A549 (cell line): Measurements from ENCODE around the gene P4HTM. TPM values are rescaled to one million over a fixed set of nuclear protein-coding genes. Genes with fewer than 3 reads are reported as not detected.

Experiments used
- ATAC-seq, 2 experiments: fragments of 200-7000 bp in 1 of 2; fragments of >200 bp in 1 of 2; cut with Nextera tagmentation in 1 of 2; cut with Tn5 transposase in 1 of 2; 3 replicates each; pipeline versions ENCODE4 v1.8.0 to v1.9.1; 2018 to 2020; ENCODE audit warnings: mild to moderate bottlenecking in 1 of 2, moderate library complexity in 1 of 2
- CTCF ChIA-PET: fragments of 300-600 bp; sonication (Branson Sonifier 250); formaldehyde crosslinking; extraction: SDS; loops from one replicate; lab custom pipeline; 2021; ENCODE audit warnings: antibody characterized with exemption, inconsistent platforms; lab: Yijun Ruan, JAX
- POLR2A ChIA-PET: fragments of 350-600 bp; formaldehyde crosslinking; extraction: SDS; loops from one replicate; lab custom pipeline; 2021; ENCODE audit warnings: antibody characterized with exemption, inconsistent platforms; lab: Yijun Ruan, JAX
- DNase-seq, 2 experiments: peaks; one replicate each; pipeline versions ENCODE4 v3.0.0 to v3.0.0-alpha.2; 2011 to 2016; ENCODE audit warnings: low read depth in 1 of 2, low spot score in 1 of 2
- FAIRE-seq: peaks from 2 replicates; lab custom pipeline; 2011; peaks lifted over from hg19 to GRCh38; lab: Jason Lieb, UNC
- H3K27ac ChIP-seq, 2 experiments: fragments of >200 bp; sonication (Bioruptor Twin); formaldehyde crosslinking; 3 replicates each; pipeline ENCODE4 v1.5.1; 2016 to 2017
- H3K4me1 ChIP-seq: fragments of >200 bp; sonication (Bioruptor Twin); formaldehyde crosslinking; 3 replicates; pipeline ENCODE4 v1.6.1; 2016
- H3K4me2 ChIP-seq: fragments of >200 bp; sonication (Bioruptor Twin); formaldehyde crosslinking; 3 replicates; pipeline ENCODE4 v1.6.1; 2016
- H3K4me3 ChIP-seq: fragments of >200 bp; sonication (Bioruptor Twin); formaldehyde crosslinking; 3 replicates; pipeline ENCODE4 v1.5.1; 2016
- H3K9me3 ChIP-seq: fragments of >200 bp; sonication (Bioruptor Twin); formaldehyde crosslinking; 3 replicates; pipeline ENCODE4 v1.6.1; 2016
- BCL3 ChIP-seq: fragments of >200 bp; sonication (Bioruptor Twin); formaldehyde crosslinking; IDR thresholded peaks from 3 replicates; pipeline ENCODE4 v1.6.1; 2016
- CBX2 ChIP-seq: fragments of 200-600 bp; sonication (generic); IDR thresholded peaks from 2 replicates; pipeline ENCODE4 v1.6.1; 2016; ENCODE audit warnings: low read depth, mild to moderate bottlenecking, borderline replicate concordance
- EHMT2 ChIP-seq: fragments of 200-600 bp; sonication (generic); IDR thresholded peaks from 2 replicates; pipeline ENCODE4 v1.6.1; 2016; ENCODE audit warnings: antibody characterized with exemption, low read depth, mild to moderate bottlenecking, moderate library complexity
- EP300 ChIP-seq, 2 experiments: fragments of >200 bp; sonication (Bioruptor Twin); formaldehyde crosslinking; IDR thresholded peaks; 2 replicates in 1 of 2; 3 replicates in 1 of 2; pipeline ENCODE4 v1.6.1; 2016 to 2017
- ESRRA ChIP-seq: fragments of 150-350 bp; IDR thresholded peaks from 2 replicates; pipeline ENCODE4 v1.6.1; 2014; ENCODE audit warnings: mild to moderate bottlenecking, low read length, borderline replicate concordance
- FOSL2 ChIP-seq, 2 experiments: fragments of 450-650 bp in 1 of 2; fragments of >200 bp in 1 of 2; sonication (Bioruptor Twin) in 1 of 2; formaldehyde crosslinking; IDR thresholded peaks; 2 replicates each; pipeline versions ENCODE4 v1.5.0 to v1.6.1; 2016 to 2020; ENCODE audit warnings: mild to moderate bottlenecking in 1 of 2, moderate library complexity in 1 of 2
- FOXS1 ChIP-seq: fragments of 250-450 bp; sonication (Bioruptor Pico); IDR thresholded peaks from 2 replicates; pipeline ENCODE4 v1.5.0; 2020; ENCODE audit warnings: mild to moderate bottlenecking, moderate library complexity
- GATA3 ChIP-seq: IDR thresholded peaks from 2 replicates; pipeline ENCODE4 v1.6.1; 2012; ENCODE audit warnings: borderline replicate concordance
- HDAC2 ChIP-seq: fragments of 200-600 bp; sonication (generic); IDR thresholded peaks from 2 replicates; pipeline ENCODE4 v1.6.1; 2016
- HEYL ChIP-seq: fragments of 250-450 bp; sonication (Bioruptor Pico); IDR thresholded peaks from 2 replicates; pipeline ENCODE4 v1.8.0; 2021; ENCODE audit warnings: mild to moderate bottlenecking, moderate library complexity
- HOXB5 ChIP-seq: fragments of 250-450 bp; sonication (Bioruptor Pico); IDR thresholded peaks from 2 replicates; pipeline ENCODE4 v1.5.0; 2020; ENCODE audit warnings: mild to moderate bottlenecking, moderate library complexity
- JUN ChIP-seq, 2 experiments: fragments of >200 bp; sonication (Bioruptor Twin); formaldehyde crosslinking; IDR thresholded peaks; 2 replicates in 1 of 2; 3 replicates in 1 of 2; pipeline ENCODE4 v1.6.1; 2016 to 2017
- MAFK ChIP-seq: fragments of 450-650 bp; IDR thresholded peaks from 2 replicates; pipeline ENCODE4 v1.6.1; 2014; ENCODE audit not compliant: partially characterized antibody
- MAX ChIP-seq: IDR thresholded peaks from 2 replicates; pipeline ENCODE4 v1.6.1; 2012
- NFE2L2 ChIP-seq: fragments of 150-350 bp; conservative IDR thresholded peaks from 2 replicates; pipeline ENCODE4 v1.6.1; 2014; ENCODE audit warnings: low read length
- PBX3 ChIP-seq: IDR thresholded peaks from 2 replicates; pipeline ENCODE4 v1.6.1; 2012
- PHF8 ChIP-seq: fragments of 200-600 bp; sonication (generic); IDR thresholded peaks from 2 replicates; pipeline ENCODE4 v1.6.1; 2016; ENCODE audit warnings: low read depth, mild to moderate bottlenecking, antibody characterized with exemption, moderate library complexity, borderline replicate concordance
- POLR2A ChIP-seq: IDR thresholded peaks from 2 replicates; pipeline ENCODE4 v1.6.1; 2012; ENCODE audit warnings: mild to moderate bottlenecking, low read length
- RAD21 ChIP-seq, 2 experiments: fragments of >200 bp in 1 of 2; sonication (Bioruptor Twin) in 1 of 2; formaldehyde crosslinking in 1 of 2; IDR thresholded peaks in 1 of 2; conservative IDR thresholded peaks in 1 of 2; 2 replicates in 1 of 2; 3 replicates in 1 of 2; pipeline ENCODE4 v1.6.1; 2012 to 2018; ENCODE audit warnings: inconsistent platforms in 1 of 2
- RARB ChIP-seq: fragments of 250-450 bp; sonication (Bioruptor Pico); IDR thresholded peaks from 2 replicates; pipeline ENCODE4 v1.8.0; 2021; ENCODE audit warnings: mild to moderate bottlenecking, moderate library complexity
- SMC3 ChIP-seq: fragments of >200 bp; sonication (Bioruptor Twin); formaldehyde crosslinking; IDR thresholded peaks from 3 replicates; pipeline ENCODE4 v1.6.1; 2018; ENCODE audit warnings: inconsistent platforms
- SREBF2 ChIP-seq: fragments of 450-650 bp; IDR thresholded peaks from 2 replicates; pipeline ENCODE4 v1.6.1; 2014; ENCODE audit warnings: mild to moderate bottlenecking, moderate library complexity
- TFCP2L1 ChIP-seq: fragments of 250-450 bp; sonication (Bioruptor Pico); IDR thresholded peaks from 2 replicates; pipeline ENCODE4 v1.5.0; 2021; ENCODE audit warnings: mild to moderate bottlenecking
- ZFP36 ChIP-seq: fragments of 450-650 bp; IDR thresholded peaks from 2 replicates; pipeline ENCODE4 v1.6.1; 2014; ENCODE audit warnings: borderline replicate concordance; ENCODE audit not compliant: partially characterized antibody
- ZNF302 ChIP-seq: fragments of 250-450 bp; sonication (Bioruptor Pico); IDR thresholded peaks from 2 replicates; pipeline ENCODE4 v1.9.0; 2021; ENCODE audit warnings: inconsistent platforms, mild to moderate bottlenecking, moderate library complexity
- ZSCAN20 ChIP-seq: fragments of 250-450 bp; sonication (Bioruptor Pico); IDR thresholded peaks from 2 replicates; pipeline ENCODE4 v1.8.0; 2022; ENCODE audit warnings: mild to moderate bottlenecking, moderate library complexity
- WGBS: methylation state at CpG from one replicate; pipeline ENCODE4 v1.1.6; 2017; ENCODE audit errors: missing lambda C conversion rate; 5-methylcytosine and 5-hydroxymethylcytosine counted together
- polyA minus RNA-seq: library from RNA; depleted of rRNA, polyadenylated mRNA; stranded (reverse); fragments of >200 nt; gene quantifications from 2 replicates; pipeline ENCODE4 v1.2.3, GENCODE V29; 2011; rRNA and poly(A)+ RNA removed
- polyA plus RNA-seq, 4 experiments: library from polyadenylated mRNA; depleted of rRNA in 3 of 4; stranded (reverse); fragments of >200 nt; fragmentation: RNase III in 1 of 4; extraction: RNeasy Plus Mini Kit Qiagen cat#74134 plus additional on column Dnase treatment in 1 of 4; gene quantifications; 2 replicates in 3 of 4; 3 replicates in 1 of 4; pipeline ENCODE4 v1.2.3, GENCODE V29; 2011 to 2017
- TF ChIP-seq, protein P1 (sequence below): fragments of 200-600 bp; sonication (generic); IDR thresholded peaks from 2 replicates; pipeline ENCODE4 v1.6.1; 2016; ENCODE audit warnings: antibody characterized with exemption, mild to moderate bottlenecking, moderate library complexity
- TF ChIP-seq, protein P2 (sequence below): fragments of >200 bp; sonication (Bioruptor Twin); formaldehyde crosslinking; IDR thresholded peaks from 2 replicates; pipeline ENCODE4 v1.6.1; 2016
- TF ChIP-seq, protein P3 (sequence below): fragments of >200 bp; sonication (Bioruptor Twin); formaldehyde crosslinking; IDR thresholded peaks from 3 replicates; pipeline ENCODE4 v1.5.1; 2016

The P4HTM gene
- polyA plus RNA-seq (2011; rRNA removed) (16.4 and 18.9 TPM in 2 replicates), polyA plus RNA-seq (2017; fragmentation: RNase III; extraction: RNeasy Plus Mini Kit Qiagen cat#74134 plus additional on column Dnase treatment) (12.1 to 14.4 TPM (median 13.8 TPM) in 3 replicates), polyA minus RNA-seq (26.4 and 30.0 TPM in 2 replicates)
- 23.9 and 26.5 TPM in 2 replicates for polyA plus RNA-seq (2012; cell fraction: cytosol; rRNA removed)
- 77.9 and 98.6 TPM in 2 replicates for polyA plus RNA-seq (2012; cell fraction: nucleus; rRNA removed)

DNA sequence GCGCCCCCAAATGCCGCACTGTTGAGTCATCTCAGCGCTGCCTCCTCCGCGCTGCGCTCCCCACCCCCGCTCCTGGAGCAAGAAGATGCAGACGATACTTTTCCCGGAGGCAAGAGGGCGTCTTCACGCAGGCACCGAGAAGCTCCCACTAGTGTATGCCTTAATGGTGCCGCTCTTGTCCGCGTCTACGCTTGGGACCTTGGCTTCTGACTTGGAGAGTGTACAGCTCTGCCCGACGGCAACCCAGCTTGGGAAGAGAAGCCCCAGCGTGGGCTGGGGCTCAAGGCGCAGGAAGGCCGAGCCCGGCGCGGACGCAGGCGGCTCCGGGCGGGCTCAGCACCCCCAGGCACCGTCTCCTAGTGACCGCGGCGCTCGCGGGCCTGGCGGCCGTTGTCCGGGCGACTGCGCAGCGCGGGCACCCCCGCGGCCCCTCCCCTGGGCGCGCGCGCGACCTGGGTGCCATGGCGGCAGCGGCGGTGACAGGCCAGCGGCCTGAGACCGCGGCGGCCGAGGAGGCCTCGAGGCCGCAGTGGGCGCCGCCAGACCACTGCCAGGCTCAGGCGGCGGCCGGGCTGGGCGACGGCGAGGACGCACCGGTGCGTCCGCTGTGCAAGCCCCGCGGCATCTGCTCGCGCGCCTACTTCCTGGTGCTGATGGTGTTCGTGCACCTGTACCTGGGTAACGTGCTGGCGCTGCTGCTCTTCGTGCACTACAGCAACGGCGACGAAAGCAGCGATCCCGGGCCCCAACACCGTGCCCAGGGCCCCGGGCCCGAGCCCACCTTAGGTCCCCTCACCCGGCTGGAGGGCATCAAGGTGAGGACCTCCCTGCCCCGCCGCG is at the start of gene P4HTM:
Gene P4HTM (plus strand): TSS at position 446 of the 840 bp plus-strand sequence. CDS start 16 bp downstream, at position 462.
- CTCF ChIA-PET: interaction anchor here (0.6 to 16.7 kb wide), 11 partner anchors 12 to 464 kb away, joined by 3 to 385 read pairs (median 4); partner anchors contain the start of genes ARIH2, DALRD3, IMPDH2 and NDUFAF3
- peak in 1 of 2 experiments; percentile 82 for DNase-seq
- H3K4me3 ChIP-seq: peak within 1 kb of the TSS; percentile 92
- H3K9me3 ChIP-seq: no peaks in the 10 kb centered on the region
- peak within 1 kb of the TSS; percentile 79 for H3K4me2 ChIP-seq
- WGBS: 0% methylated on average over 2 of the region's 91 CpGs
- no peak for FAIRE-seq
- peak; percentile 79 to 89 for ATAC-seq
- H3K27ac ChIP-seq: peak within 1 kb of the TSS; percentile 93 to 97
- TF ChIP-seq CBX2 (no peak), MAX (peak; percentile 31; the same call in 1 of the 2 replicates), SREBF2 (no peak), HOXB5 (CRISPR knock-in tag) (no peak), GATA3 (no peak), FOXS1 (CRISPR knock-in tag) (no peak), RAD21 (conservative IDR thresholded peaks at IDR 0.05 in 1 of 2, IDR thresholded peaks at IDR 0.05 in 1 of 2) (peak in 1 of 2 experiments; percentile 20; a peak in 2 of 5 replicates), TFCP2L1 (CRISPR knock-in tag) (0 out of 2 replicates have a peak, but pooled peaks have one; percentile 8), PBX3 (no peak), BCL3 (0 out of 3 replicates have a peak, but pooled peaks have one; percentile 45), FOSL2 (IDR thresholded peaks at IDR 0.05) (peak; percentile 55; the same call in 1 of the 2 replicates), FOSL2 (CRISPR knock-in tag; IDR thresholded peaks at IDR 0.05) (peak; percentile 85), RARB (no peak), NFE2L2 (no peak), ESRRA (no peak), EP300 (IDR thresholded peaks at IDR 0.05) (no peak), SMC3 (peak; percentile 16; the same call in 1 of the 3 replicates), JUN (IDR thresholded peaks at IDR 0.05) (peak; percentile 75; a peak in 4 of 5 replicates), ZNF302 (CRISPR knock-in tag) (no peak), ZFP36 (no peak), POLR2A (peak; percentile 40), EHMT2 (no peak), HDAC2 (no peak), HEYL (CRISPR knock-in tag) (no peak), PHF8 (peak; percentile 53), ZSCAN20 (CRISPR knock-in tag) (no peak), MAFK (no peak)
- TF ChIP-seq, protein P1, sequence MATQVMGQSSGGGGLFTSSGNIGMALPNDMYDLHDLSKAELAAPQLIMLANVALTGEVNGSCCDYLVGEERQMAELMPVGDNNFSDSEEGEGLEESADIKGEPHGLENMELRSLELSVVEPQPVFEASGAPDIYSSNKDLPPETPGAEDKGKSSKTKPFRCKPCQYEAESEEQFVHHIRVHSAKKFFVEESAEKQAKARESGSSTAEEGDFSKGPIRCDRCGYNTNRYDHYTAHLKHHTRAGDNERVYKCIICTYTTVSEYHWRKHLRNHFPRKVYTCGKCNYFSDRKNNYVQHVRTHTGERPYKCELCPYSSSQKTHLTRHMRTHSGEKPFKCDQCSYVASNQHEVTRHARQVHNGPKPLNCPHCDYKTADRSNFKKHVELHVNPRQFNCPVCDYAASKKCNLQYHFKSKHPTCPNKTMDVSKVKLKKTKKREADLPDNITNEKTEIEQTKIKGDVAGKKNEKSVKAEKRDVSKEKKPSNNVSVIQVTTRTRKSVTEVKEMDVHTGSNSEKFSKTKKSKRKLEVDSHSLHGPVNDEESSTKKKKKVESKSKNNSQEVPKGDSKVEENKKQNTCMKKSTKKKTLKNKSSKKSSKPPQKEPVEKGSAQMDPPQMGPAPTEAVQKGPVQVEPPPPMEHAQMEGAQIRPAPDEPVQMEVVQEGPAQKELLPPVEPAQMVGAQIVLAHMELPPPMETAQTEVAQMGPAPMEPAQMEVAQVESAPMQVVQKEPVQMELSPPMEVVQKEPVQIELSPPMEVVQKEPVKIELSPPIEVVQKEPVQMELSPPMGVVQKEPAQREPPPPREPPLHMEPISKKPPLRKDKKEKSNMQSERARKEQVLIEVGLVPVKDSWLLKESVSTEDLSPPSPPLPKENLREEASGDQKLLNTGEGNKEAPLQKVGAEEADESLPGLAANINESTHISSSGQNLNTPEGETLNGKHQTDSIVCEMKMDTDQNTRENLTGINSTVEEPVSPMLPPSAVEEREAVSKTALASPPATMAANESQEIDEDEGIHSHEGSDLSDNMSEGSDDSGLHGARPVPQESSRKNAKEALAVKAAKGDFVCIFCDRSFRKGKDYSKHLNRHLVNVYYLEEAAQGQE: no peak
- TF ChIP-seq, protein P2, sequence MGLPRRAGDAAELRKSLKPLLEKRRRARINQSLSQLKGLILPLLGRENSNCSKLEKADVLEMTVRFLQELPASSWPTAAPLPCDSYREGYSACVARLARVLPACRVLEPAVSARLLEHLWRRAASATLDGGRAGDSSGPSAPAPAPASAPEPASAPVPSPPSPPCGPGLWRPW: no peak
- TF ChIP-seq, protein P3, sequence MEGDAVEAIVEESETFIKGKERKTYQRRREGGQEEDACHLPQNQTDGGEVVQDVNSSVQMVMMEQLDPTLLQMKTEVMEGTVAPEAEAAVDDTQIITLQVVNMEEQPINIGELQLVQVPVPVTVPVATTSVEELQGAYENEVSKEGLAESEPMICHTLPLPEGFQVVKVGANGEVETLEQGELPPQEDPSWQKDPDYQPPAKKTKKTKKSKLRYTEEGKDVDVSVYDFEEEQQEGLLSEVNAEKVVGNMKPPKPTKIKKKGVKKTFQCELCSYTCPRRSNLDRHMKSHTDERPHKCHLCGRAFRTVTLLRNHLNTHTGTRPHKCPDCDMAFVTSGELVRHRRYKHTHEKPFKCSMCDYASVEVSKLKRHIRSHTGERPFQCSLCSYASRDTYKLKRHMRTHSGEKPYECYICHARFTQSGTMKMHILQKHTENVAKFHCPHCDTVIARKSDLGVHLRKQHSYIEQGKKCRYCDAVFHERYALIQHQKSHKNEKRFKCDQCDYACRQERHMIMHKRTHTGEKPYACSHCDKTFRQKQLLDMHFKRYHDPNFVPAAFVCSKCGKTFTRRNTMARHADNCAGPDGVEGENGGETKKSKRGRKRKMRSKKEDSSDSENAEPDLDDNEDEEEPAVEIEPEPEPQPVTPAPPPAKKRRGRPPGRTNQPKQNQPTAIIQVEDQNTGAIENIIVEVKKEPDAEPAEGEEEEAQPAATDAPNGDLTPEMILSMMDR: peak; percentile 30; the same call in 2 of the 3 replicates
- POLR2A ChIA-PET: interaction anchor here (0.5 to 1.7 kb wide), 7 partner anchors 11 to 439 kb away, joined by 3 to 24 read pairs (median 3); partner anchors contain the start of genes IMPDH2, NDUFAF3, NICN1 and WDR6
- peaks cover 25% of the 10 kb centered on the region for H3K4me1 ChIP-seq
